GM12872 (cell line): ENCODE data around the gene CELA3B.

Experiments used
- TF ChIP-seq, protein P1 (sequence below): IDR thresholded peaks from 3 replicates; pipeline ENCODE4 v1.5.1; 2011; ENCODE audit warnings: low read depth, mild to moderate bottlenecking, low read length, moderate library complexity; ENCODE audit not compliant: insufficient read depth

Gene CELA3B

DNA sequence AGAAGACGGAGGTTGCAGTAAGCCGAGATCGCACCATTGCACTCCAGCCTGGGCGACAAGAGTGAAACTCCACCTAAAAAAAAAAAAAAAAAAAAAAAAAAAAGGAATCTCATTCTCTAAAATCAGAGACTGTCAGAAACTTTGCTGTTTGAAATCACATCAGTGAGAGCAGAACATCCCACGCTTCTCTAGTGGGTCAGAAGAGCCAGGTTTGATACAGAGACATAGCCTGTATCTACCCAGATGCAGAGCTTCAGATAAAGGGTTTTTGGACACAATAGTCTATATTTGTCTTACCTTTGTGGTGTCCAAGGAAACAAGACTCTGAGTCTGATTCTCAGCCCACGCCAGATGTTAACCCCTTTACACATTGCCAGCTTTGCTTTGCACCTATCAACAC, 44.2 kb downstream of the CELA3B start:
- TF ChIP-seq, protein P1, sequence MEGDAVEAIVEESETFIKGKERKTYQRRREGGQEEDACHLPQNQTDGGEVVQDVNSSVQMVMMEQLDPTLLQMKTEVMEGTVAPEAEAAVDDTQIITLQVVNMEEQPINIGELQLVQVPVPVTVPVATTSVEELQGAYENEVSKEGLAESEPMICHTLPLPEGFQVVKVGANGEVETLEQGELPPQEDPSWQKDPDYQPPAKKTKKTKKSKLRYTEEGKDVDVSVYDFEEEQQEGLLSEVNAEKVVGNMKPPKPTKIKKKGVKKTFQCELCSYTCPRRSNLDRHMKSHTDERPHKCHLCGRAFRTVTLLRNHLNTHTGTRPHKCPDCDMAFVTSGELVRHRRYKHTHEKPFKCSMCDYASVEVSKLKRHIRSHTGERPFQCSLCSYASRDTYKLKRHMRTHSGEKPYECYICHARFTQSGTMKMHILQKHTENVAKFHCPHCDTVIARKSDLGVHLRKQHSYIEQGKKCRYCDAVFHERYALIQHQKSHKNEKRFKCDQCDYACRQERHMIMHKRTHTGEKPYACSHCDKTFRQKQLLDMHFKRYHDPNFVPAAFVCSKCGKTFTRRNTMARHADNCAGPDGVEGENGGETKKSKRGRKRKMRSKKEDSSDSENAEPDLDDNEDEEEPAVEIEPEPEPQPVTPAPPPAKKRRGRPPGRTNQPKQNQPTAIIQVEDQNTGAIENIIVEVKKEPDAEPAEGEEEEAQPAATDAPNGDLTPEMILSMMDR, result no peak

DNA sequence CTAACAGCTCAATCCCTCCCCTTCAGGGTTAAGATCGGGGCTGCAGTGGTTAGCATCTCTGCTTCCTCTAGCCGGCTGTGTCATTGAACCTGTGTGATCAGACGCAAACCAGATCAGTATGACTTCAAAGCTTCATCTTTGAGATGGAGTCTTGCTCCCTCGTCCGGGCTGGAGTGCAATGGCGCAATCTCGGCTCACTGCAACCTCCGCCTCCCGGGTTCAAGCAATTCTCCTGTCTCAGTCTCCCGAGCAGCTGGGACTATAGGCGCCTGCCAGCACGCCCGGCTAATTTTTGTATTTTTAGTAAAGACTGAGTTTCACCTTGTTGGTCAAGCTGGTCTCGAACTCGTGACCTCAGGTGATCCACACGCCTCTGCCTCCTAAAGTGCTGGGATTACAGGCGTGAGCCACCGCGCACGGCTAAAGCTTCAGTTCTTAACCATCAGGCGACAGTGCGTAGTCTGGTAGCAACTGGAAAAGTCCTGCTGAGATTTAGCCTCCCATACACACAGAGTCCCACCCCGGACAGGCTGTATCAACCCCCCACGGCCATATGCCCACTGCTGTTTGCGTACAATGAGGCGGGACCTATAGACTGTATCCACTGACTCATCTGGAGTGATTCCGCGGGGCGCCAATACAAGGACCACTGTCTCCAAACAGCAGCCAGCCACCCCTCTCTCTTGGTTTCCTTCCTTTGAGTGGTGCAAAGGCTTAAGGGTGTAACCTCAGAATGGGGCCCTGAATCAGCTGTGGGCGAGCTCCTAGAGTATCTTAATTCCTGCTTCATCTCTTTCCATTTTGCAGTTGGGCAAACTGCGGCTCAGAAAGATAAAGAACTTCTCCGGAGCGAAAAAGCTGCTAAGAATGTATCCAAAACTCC, 47.9 kb downstream of the CELA3B start:
- TF ChIP-seq, protein P1, result no peak

DNA sequence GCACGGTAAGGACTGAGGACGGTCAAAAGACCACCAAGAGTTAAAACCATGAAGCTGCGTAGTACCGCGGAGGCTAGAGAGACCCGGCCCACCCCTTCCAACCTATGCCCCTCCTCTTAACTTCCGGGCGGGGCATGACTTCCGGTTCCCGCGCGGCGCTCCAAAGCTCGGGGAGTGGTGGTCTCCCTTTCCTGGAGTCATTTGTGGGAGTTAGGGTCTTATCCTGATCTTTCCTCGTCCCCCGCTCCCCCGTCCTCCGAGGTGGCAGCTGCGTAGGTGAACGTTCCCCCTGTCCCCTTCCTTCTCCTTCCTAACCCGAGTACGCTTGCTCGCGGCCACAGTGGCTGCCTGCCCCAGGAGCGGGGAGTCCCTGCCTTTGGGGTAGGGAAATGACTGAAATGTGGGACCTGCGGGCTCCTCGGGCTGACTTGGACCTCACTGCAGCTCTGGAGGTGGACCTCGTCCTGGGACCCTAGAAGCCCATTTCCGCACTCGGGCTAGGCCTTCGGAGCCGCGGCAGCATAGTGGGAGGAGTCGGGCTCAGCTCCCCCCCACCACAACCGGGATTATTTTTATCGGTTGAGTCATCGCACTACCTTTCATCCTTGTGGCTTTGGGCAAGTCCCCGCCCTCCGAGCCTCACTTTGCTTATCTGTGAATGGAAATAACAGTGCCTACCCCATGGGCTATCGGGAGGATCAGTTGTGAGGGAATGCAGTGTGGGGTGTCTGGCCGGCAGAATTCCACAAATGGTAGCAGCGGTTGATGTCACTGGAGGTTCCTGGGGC, 48.7 kb downstream of the CELA3B start:
- TF ChIP-seq, protein P1, result no peak

DNA sequence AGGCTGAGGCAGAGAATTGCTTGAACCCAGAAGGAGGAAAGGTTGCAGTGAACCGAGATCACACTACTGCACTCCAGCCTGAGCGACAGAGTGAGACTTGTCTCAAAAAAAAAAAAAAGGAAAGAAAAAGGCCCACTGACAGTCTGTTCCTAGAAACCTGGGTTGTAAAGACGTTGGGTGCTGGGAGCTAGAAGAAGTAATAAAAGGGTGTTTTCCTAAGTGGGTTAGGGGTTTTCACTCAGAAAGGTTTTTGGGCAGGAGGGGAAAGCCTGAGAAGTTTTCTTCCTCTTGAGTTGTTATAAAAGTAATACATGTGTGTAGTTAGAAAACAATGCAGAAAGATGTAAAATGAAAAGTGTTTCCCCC, 50.1 kb downstream of the CELA3B start:
- TF ChIP-seq, protein P1, result no peak

DNA sequence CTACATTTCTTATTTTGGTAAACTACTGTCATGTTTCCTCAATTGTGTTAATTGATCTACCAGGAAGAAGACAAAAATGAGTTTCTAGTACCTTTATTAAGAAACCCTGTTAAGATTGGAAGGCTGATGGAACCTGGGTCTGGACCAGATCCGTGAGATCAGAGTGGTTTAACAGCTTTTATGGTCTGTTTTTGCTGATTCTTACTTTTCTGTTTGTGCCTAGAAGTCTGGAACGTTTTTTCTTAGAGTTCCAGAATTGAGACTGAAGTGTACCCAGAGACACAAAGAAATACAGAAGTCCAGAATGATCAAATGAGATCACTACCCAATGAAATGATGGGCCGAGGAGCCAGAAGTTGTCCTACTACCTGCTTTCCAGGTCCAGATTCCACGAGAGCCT, 53.2 kb downstream of the CELA3B start:
- TF ChIP-seq, protein P1, result no peak

DNA sequence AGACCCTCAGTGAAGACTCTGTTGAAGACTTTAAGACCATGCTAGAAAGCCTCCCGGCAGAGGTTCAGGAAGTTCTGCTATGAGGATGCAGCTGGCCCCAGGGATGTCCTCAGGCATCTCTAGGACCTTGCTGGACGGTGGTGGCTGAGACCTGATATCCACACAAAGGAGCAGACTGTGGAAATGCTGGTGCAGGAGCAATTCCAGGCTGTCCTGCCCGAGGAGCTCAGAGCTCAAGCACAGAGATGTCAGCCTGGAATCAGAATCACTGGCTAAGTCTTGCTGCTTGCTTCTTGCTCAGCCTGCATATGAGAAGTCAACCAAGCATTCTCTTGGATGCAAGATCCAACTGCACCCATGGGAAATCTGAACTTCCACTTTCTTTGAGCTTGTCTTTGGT, 53.7 kb downstream of the CELA3B start:
- TF ChIP-seq, protein P1, result no peak

DNA sequence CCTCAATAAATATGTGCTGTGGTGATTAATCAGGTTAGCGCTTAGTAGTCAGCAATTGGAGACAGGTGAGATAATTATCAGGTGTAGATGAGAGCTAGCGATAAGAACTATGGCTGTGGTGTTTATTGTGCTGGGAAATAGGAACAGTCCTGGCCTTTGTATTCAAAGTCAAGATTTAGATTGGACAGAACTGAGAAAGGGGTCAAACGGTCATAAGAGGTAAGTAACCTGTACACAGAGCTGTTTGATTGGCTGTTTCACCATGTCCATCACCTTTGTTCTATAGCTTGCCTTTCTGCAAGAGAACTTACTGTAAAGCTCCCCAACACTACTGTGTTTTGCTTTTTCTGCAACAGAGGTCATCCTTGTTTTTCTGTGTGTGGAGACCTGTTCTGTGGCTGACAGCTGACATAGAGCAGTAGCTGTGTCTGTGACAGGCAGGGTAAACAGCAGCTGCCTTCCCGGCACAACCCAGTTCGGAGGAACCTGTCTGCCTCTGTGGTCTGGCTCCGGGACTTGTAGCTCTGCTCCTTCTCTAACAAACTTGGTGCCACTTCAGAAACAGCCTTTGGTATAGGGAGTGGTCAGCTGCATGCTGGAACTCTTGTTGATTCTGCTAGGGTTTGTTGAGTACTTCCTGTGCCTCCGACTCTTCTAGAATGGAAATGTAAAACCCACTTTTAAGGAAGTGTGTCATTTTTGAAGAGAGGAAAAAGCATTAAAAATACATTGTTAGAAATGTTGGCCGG, 54.6 kb downstream of the CELA3B start:
- TF ChIP-seq, protein P1, result no peak
